ENCODE results near the gene MPPED1.

The MPPED1 gene

GRCh38 chr22:43419371-43420080 lies 7.7 kb downstream of the MPPED1 start:
- H3K36me3 ChIP-seq (ENCODE audit: control insufficient read depth, insufficient read depth, low read length): no peaks in the 10 kb centered on the region
- no peaks in the 10 kb centered on the region for H3K4me1 ChIP-seq (ENCODE audit: control insufficient read depth, insufficient read depth, low read length)
- H3K27ac ChIP-seq (ENCODE audit: low read depth, low read length): no peak overlapping the region
- H3K4me3 ChIP-seq (ENCODE audit: low read length): no peak overlapping the region
- no peaks in the 10 kb centered on the region for H3K27me3 ChIP-seq (ENCODE audit: control insufficient read depth, insufficient read depth, low read length)
- no peak overlapping the region for H3K9ac ChIP-seq (ENCODE audit: low read length)

DNA sequence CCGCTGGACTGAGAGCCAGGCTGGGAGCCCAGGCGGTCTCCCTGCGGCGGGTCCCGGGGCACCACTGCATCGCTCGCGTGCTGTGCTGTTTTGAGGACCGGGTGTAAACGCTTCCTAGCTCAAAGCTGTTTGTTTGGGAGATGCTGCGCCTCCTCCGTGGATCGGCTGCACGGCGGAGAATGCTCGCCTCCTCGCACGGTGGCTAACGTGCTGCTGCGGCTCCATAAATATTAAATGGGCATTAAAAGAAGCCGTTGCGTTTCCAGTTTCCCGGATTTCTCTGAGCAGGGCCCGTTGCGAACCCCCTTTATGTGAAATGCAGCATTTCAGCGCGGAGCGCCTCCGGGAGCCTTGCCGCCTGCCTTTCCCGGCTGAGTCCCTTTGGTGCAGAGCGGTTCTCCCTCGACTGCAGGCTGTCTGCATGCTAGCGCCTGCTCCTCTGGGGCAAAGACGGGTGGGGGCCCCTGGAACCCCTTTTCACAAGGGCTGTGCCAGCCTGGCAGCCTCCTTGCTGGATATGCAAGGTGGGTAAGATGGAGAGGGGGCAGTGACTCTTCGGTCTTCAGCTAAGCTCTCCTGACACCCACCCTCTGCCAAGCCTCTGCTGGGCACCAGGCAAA lies 9.3 kb downstream of the MPPED1 start:
- Histone ChIP-seq H3K36me3 (ENCODE audit: control insufficient read depth, insufficient read depth, low read length) (no peaks in the 10 kb centered on the region), H3K9ac (ENCODE audit: low read length) (no peak overlapping the region), H3K4me1 (ENCODE audit: control insufficient read depth, insufficient read depth, low read length) (no peaks in the 10 kb centered on the region), H3K4me3 (ENCODE audit: low read length) (no peak overlapping the region), H3K27me3 (ENCODE audit: control insufficient read depth, insufficient read depth, low read length) (no peaks in the 10 kb centered on the region), H3K27ac (ENCODE audit: low read depth, low read length) (no peak overlapping the region)

DNA sequence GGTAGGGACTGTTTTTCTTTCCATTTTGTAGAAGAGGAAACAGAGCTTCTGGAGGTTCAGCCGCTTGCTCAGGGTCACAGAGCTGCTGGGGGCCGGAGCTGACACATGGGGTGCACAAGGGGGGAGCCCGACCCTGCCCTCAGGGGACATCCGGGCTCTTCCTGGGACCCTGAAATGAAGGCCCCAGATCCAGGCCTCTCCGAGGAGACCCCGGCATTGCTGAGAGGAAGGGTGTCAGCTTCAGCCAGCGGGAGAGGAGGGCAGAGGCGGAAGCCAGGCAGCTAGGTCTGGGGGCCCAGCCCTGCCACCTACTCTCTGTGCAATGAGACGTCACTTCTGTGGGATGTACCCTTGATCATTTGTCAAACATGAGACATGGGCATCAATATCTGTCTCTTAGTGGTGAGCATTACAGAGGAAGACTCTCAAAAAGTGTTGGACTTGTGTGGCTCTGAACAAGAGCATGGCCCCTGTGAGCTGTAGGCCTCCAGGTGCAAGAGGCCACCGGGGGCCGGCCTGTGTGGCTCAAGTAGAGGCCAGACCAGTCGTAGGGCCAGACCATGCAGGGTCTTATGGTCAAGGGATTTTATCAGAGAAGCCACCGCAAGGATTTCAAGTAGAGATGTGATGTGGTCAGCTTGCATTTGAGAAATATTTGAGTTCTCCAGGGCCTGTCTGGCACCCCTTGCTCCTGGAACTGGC lies 10.3 kb downstream of the MPPED1 start:
- no peaks in the 10 kb centered on the region for H3K27me3 ChIP-seq (ENCODE audit: control insufficient read depth, insufficient read depth, low read length)
- no peak overlapping the region for H3K9ac ChIP-seq (ENCODE audit: low read length)
- H3K4me3 ChIP-seq (ENCODE audit: low read length): no peak overlapping the region
- no peak overlapping the region for H3K27ac ChIP-seq (ENCODE audit: low read depth, low read length)
- H3K36me3 ChIP-seq (ENCODE audit: control insufficient read depth, insufficient read depth, low read length): no peaks in the 10 kb centered on the region
- H3K4me1 ChIP-seq (ENCODE audit: control insufficient read depth, insufficient read depth, low read length): no peaks in the 10 kb centered on the region

DNA sequence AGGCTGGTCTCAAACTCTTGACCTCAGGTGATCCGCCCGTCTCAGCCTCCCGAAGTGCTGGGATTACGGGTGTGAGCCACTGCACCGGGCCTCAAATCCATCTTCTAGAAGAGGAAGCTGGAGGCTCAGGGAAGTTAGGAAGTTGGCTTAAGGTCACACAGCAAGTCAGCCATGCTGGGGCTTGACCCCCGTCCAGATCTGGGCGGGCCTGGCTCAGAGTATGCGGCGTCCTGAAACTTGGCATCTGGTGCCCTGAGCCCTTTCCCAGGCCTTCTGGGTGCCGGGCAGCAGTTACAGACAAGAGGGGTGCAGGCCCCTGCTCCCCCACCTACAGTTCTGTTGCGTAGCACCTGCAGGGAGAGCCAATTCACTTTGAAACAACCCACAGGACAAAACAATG lies 11.2 kb downstream of the MPPED1 start:
- no peak overlapping the region for H3K9ac ChIP-seq (ENCODE audit: low read length)
- H3K4me1 ChIP-seq (ENCODE audit: control insufficient read depth, insufficient read depth, low read length): no peaks in the 10 kb centered on the region
- H3K36me3 ChIP-seq (ENCODE audit: control insufficient read depth, insufficient read depth, low read length): no peaks in the 10 kb centered on the region
- H3K27ac ChIP-seq (ENCODE audit: low read depth, low read length): no peak overlapping the region
- no peak overlapping the region for H3K4me3 ChIP-seq (ENCODE audit: low read length)
- H3K27me3 ChIP-seq (ENCODE audit: control insufficient read depth, insufficient read depth, low read length): peaks cover 5% of the 10 kb centered on the region

DNA sequence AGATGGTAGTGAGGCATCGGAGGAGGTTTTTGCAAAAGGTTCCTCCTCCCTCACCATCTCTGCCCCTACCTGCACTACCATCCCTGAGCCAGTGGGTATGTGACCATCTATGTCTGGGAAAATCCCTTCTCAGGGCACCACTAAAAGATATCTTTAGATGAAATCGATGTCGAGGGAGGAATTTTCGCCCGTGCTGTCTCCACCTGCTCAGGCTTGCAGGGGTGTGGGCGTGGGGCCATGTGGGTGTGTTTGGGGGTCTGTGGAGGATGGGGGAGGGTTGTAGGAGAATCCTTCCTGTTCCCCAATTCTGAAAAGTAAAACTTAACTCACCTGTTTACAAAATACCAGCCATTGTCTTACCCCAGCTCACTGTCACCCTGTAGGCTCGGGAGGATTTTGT lies 12.4 kb downstream of the MPPED1 start:
- no peaks in the 10 kb centered on the region for H3K4me1 ChIP-seq (ENCODE audit: control insufficient read depth, insufficient read depth, low read length)
- H3K9ac ChIP-seq (ENCODE audit: low read length): no peak overlapping the region
- no peaks in the 10 kb centered on the region for H3K36me3 ChIP-seq (ENCODE audit: control insufficient read depth, insufficient read depth, low read length)
- no peak overlapping the region for H3K27ac ChIP-seq (ENCODE audit: low read depth, low read length)
- H3K27me3 ChIP-seq (ENCODE audit: control insufficient read depth, insufficient read depth, low read length): peaks cover 5% of the 10 kb centered on the region
- H3K4me3 ChIP-seq (ENCODE audit: low read length): no peak overlapping the region

GRCh38 chr22:43424666-43425630 lies 13.1 kb downstream of the MPPED1 start:
- Histone ChIP-seq H3K4me1 (ENCODE audit: control insufficient read depth, insufficient read depth, low read length) (no peaks in the 10 kb centered on the region), H3K27me3 (ENCODE audit: control insufficient read depth, insufficient read depth, low read length) (peaks cover 6% of the 10 kb centered on the region), H3K36me3 (ENCODE audit: control insufficient read depth, insufficient read depth, low read length) (no peaks in the 10 kb centered on the region), H3K4me3 (ENCODE audit: low read length) (no peak overlapping the region), H3K27ac (ENCODE audit: low read depth, low read length) (no peak overlapping the region), H3K9ac (ENCODE audit: low read length) (no peak overlapping the region)

DNA sequence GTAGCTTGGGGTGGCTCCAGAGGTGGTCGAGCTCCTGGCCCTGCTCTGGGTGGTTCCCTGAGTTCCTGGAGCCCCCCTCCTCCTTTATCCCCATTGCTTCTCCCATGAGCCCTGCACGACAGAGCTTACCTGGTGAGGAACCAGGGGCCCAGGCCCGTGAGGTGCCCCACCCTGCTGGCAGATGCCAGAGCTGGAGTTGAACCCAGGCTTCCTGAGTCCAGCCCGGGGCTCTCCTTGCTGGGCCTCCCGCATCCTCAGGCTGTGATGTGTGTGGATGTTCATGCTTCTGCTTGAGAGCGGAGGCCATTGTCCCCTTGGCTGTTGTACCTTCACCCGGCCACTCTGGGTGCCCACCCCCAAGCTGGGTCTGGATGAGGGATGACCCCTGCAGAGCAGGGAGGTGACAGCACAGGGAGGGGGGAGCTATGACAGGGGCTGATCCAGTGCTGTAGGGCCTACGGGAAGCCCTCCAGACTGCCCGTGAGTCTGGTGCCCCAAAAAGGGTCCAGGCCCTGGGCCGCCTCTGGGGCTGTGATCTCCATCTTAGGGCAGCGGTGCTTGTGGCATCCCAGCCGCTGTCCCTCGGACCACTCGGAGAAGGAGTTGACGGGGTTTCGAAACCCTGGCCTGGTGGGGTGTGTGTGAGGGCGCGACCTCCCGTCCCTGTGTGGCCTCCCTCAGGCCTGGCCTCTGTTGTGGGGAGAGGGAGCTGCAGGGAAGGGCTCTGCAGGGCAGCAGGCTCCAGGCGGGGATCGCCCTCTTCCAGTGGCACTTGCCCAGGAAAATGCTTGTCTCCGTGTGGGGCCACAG lies 14.4 kb downstream of the MPPED1 start:
- Histone ChIP-seq H3K4me3 (ENCODE audit: low read length) (no peak overlapping the region), H3K4me1 (ENCODE audit: control insufficient read depth, insufficient read depth, low read length) (no peaks in the 10 kb centered on the region), H3K9ac (ENCODE audit: low read length) (no peak overlapping the region)

DNA sequence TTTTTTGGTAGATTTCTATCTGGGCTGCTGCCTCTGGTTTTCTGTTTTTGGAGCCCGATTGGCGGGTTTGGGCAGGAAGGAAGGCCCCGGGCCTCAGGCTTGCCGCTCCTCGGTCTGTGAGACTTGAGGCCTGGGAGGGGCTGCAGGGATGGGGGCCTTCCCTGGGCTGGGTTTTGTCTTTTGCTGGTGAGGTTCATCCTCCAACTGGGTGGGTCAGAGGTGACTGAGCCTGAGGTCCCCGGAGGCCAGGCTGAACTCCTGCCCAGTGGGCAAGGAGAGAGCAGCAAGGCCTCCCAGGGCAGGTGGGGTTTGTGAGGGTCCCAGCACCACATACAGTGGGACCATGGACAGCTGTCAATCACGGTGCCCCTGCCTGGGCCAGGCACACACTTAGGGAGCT lies 15.0 kb downstream of the MPPED1 start:
- H3K4me1 ChIP-seq (ENCODE audit: control insufficient read depth, insufficient read depth, low read length): no peaks in the 10 kb centered on the region
- H3K9ac ChIP-seq (ENCODE audit: low read length): no peak overlapping the region
- H3K27ac ChIP-seq (ENCODE audit: low read depth, low read length): no peak overlapping the region
- H3K36me3 ChIP-seq (ENCODE audit: control insufficient read depth, insufficient read depth, low read length): no peaks in the 10 kb centered on the region
- H3K27me3 ChIP-seq (ENCODE audit: control insufficient read depth, insufficient read depth, low read length): peaks cover 11% of the 10 kb centered on the region
- H3K4me3 ChIP-seq (ENCODE audit: low read length): no peak overlapping the region

More for the DNA sequence above, 14.4 kb downstream of the MPPED1 start:
- H3K27ac ChIP-seq (ENCODE audit: low read depth, low read length): no peak overlapping the region
- peaks cover 8% of the 10 kb centered on the region for H3K27me3 ChIP-seq (ENCODE audit: control insufficient read depth, insufficient read depth, low read length)
- H3K36me3 ChIP-seq (ENCODE audit: control insufficient read depth, insufficient read depth, low read length): no peaks in the 10 kb centered on the region

- H3K27me3 ChIP-seq (ENCODE audit: control insufficient read depth, insufficient read depth, low read length): peaks cover 12% of the 10 kb centered on the region
- H3K27ac ChIP-seq (ENCODE audit: low read depth, low read length): no peak overlapping the region
- no peak overlapping the region for H3K9ac ChIP-seq (ENCODE audit: low read length)
- no peaks in the 10 kb centered on the region for H3K36me3 ChIP-seq (ENCODE audit: control insufficient read depth, insufficient read depth, low read length)
- H3K4me1 ChIP-seq (ENCODE audit: control insufficient read depth, insufficient read depth, low read length): no peaks in the 10 kb centered on the region
- H3K4me3 ChIP-seq (ENCODE audit: low read length): no peak overlapping the region
Measured at GRCh38 chr22:43427296-43428004, 15.6 kb downstream of the MPPED1 start.

DNA sequence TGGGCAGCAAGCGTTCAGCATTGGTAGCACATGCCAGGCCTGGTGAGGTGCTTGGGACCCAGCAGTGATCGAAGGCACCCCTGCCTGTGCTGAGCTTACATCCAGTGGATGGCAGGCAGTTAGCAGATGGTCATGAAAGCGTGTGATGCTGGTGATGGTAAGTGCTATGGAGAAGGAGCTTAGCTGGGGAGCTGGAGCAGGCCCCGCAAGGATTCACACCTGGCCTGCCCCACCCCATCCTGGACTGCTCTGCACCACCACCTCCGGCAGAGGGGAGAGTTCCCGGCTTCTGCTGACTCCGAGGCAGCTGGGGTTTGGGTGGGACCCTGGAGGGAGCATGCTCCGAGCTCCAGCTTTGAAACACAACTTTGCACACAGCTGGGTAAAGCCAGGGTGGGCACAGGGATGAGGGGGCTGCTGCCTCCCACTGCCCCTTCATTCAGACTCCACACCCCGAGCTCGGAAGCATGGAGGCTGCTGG lies 16.2 kb downstream of the MPPED1 start:
- Histone ChIP-seq H3K27me3 (ENCODE audit: control insufficient read depth, insufficient read depth, low read length) (peaks cover 12% of the 10 kb centered on the region), H3K36me3 (ENCODE audit: control insufficient read depth, insufficient read depth, low read length) (no peaks in the 10 kb centered on the region), H3K27ac (ENCODE audit: low read depth, low read length) (no peak overlapping the region), H3K4me3 (ENCODE audit: low read length) (no peak overlapping the region), H3K9ac (ENCODE audit: low read length) (no peak overlapping the region), H3K4me1 (ENCODE audit: control insufficient read depth, insufficient read depth, low read length) (no peaks in the 10 kb centered on the region)

DNA sequence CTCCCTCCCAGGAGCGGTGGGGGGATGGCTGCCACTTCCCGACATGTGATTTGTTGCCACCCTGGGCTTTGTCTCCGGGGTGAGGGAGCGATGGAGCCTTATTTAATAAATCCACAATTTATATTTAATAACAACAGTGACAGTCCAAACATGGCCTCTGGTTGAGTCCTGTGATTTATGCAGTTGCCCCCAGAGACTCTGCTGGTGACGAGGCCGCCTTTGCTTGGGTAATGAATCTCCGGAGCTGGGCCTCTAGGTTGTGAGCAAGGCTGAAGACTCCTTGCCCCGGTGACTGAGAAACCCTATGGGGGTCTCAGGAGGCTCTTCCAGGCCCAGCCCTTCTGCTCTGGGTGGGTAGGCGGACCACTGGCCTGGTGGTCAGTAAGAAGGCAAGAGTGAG lies 16.7 kb downstream of the MPPED1 start:
- Histone ChIP-seq H3K36me3 (ENCODE audit: control insufficient read depth, insufficient read depth, low read length) (no peaks in the 10 kb centered on the region), H3K4me1 (ENCODE audit: control insufficient read depth, insufficient read depth, low read length) (no peaks in the 10 kb centered on the region), H3K9ac (ENCODE audit: low read length) (no peak overlapping the region), H3K27ac (ENCODE audit: low read depth, low read length) (no peak overlapping the region), H3K27me3 (ENCODE audit: control insufficient read depth, insufficient read depth, low read length) (peaks cover 12% of the 10 kb centered on the region), H3K4me3 (ENCODE audit: low read length) (no peak overlapping the region)

Data from rectal smooth muscle tissue (tissue), 1 donor.